Prostate gland (tissue), 2 donors: Measurements from ENCODE around the gene PLPPR1. TPM values are rescaled to one million over a fixed set of nuclear protein-coding genes. Genes with fewer than 3 reads are reported as not detected.

Experiments
- DNase-seq: peaks from one replicate; pipeline ENCODE4 v3.0.0-alpha.2; 2019; ENCODE audit warnings: low spot score
- H3K27ac ChIP-seq, 2 donors: fragments of 200-600 bp; sonication (generic); 2 replicates each; pipeline ENCODE4 v1.5.1; 2017 to 2019
- H3K27me3 ChIP-seq: fragments of 200-600 bp; sonication (generic); replicated peaks from 2 replicates; pipeline ENCODE4 v1.5.1; 2019; ENCODE audit not compliant: insufficient read depth
- H3K36me3 ChIP-seq, 2 donors: fragments of 200-600 bp; sonication (generic); 1 replicate in 1 of 2; 2 replicates in 1 of 2; pipeline versions ENCODE4 v1.5.1 to v1.8.1; 2017 to 2019
- H3K4me1 ChIP-seq: fragments of 200-600 bp; sonication (generic); replicated peaks from 2 replicates; pipeline ENCODE4 v1.5.1; 2019
- H3K4me3 ChIP-seq, 2 donors: fragments of 200-600 bp; sonication (generic); 2 replicates each; pipeline ENCODE4 v1.5.1; 2017 to 2019
- H3K9me3 ChIP-seq: fragments of 200-600 bp; sonication (generic); 2 replicates; pipeline ENCODE4 v1.5.1; 2017
- CTCF ChIP-seq, 4 experiments: fragments of 200-600 bp in 2 of 4; fragments of 450-650 bp in 2 of 4; sonication (generic) in 2 of 4; IDR thresholded peaks; 1 replicate in 3 of 4; 2 replicates in 1 of 4; pipeline ENCODE4 v1.5.1; 2016 to 2019; ENCODE audit warnings: antibody characterized with exemption in 4 of 4, mild to moderate bottlenecking in 2 of 4, moderate library complexity in 2 of 4
- POLR2A ChIP-seq: fragments of 450-650 bp; IDR thresholded peaks from one replicate; pipeline ENCODE4 v1.6.1; 2016; ENCODE audit warnings: antibody characterized with exemption, mild to moderate bottlenecking
- POLR2AphosphoS5 ChIP-seq: sonication (generic); formaldehyde crosslinking; IDR thresholded peaks from one replicate; pipeline ENCODE4 v1.6.1; 2017; ENCODE audit warnings: antibody characterized with exemption
- WGBS: methylation state at CpG from one replicate; pipeline ENCODE4 v1.1.5; 2018; 5-methylcytosine and 5-hydroxymethylcytosine counted together
- intact Hi-C: fragments of 100-400 bp; cut with DNase I; formaldehyde crosslinking; loops from one replicate; pipeline ENCODE4 v1.14.2; 2022
- total RNA-seq, 2 donors: library from RNA; depleted of rRNA; stranded (reverse); fragments of >200 nt; gene quantifications; one replicate each; pipeline ENCODE4 v1.1.0, GENCODE V29; 2016

Gene PLPPR1
- total RNA-seq, 2 donors from 2014 or later = 2.8 TPM; not detected in 1

GRCh38 chr9:101333490-101333889 lies 305.0 kb downstream of the PLPPR1 start:
- Histone ChIP-seq H3K4me1 (no peaks in the 10 kb centered on the region), H3K27me3 (no peaks in the 10 kb centered on the region), H3K27ac (no peak overlapping the region), H3K36me3 (no peaks in the 10 kb centered on the region), H3K4me3 (no peak overlapping the region), H3K9me3 (no peaks in the 10 kb centered on the region)
- WGBS = 74% methylated on average over 4 of the region's 4 CpGs
- no peak for DNase-seq
- intact Hi-C loops = no loop called here
- TF ChIP-seq POLR2A (no peak), CTCF (IDR thresholded peaks at IDR 0.05) (no peak), POLR2AphosphoS5 (no peak)

GRCh38 chr9:101333926-101334702 lies 305.6 kb downstream of the PLPPR1 start:
- H3K9me3 ChIP-seq = no peaks in the 10 kb centered on the region
- H3K4me3 ChIP-seq = no peak overlapping the region
- no peak for DNase-seq
- no peaks in the 10 kb centered on the region for H3K4me1 ChIP-seq
- intact Hi-C loops = no loop called here
- no peak for TF ChIP-seq POLR2AphosphoS5
- H3K27me3 ChIP-seq = no peaks in the 10 kb centered on the region
- WGBS = 93% methylated on average over 25 of the region's 25 CpGs
- no peaks in the 10 kb centered on the region for H3K36me3 ChIP-seq
- H3K27ac ChIP-seq = no peak overlapping the region

GRCh38 chr9:101336091-101336490 lies 307.6 kb downstream of the PLPPR1 start:
- DNase-seq = no peak
- Histone ChIP-seq H3K36me3 (no peaks in the 10 kb centered on the region), H3K4me3 (no peak overlapping the region), H3K27ac (no peak overlapping the region), H3K27me3 (no peaks in the 10 kb centered on the region), H3K4me1 (no peaks in the 10 kb centered on the region), H3K9me3 (no peaks in the 10 kb centered on the region)
- intact Hi-C loops = no loop called here
- no peak for TF ChIP-seq CTCF (IDR thresholded peaks at IDR 0.05)
- TF ChIP-seq POLR2AphosphoS5 = no peak

GRCh38 chr9:101337237-101337636 lies 308.7 kb downstream of the PLPPR1 start:
- Histone ChIP-seq H3K27me3 (no peaks in the 10 kb centered on the region), H3K36me3 (no peaks in the 10 kb centered on the region), H3K4me3 (no peak overlapping the region), H3K4me1 (no peaks in the 10 kb centered on the region), H3K27ac (no peak overlapping the region), H3K9me3 (no peaks in the 10 kb centered on the region)
- DNase-seq = no peak
- intact Hi-C loops = no loop called here
- WGBS = 87% methylated on average over 2 of the region's 2 CpGs
- TF ChIP-seq CTCF (IDR thresholded peaks at IDR 0.05) (no peak), POLR2AphosphoS5 (no peak), POLR2A (no peak)

- TF ChIP-seq POLR2A (no peak), POLR2AphosphoS5 (no peak), CTCF (IDR thresholded peaks at IDR 0.05) (no peak)
- Histone ChIP-seq H3K9me3 (no peaks in the 10 kb centered on the region), H3K4me1 (no peaks in the 10 kb centered on the region), H3K4me3 (no peak overlapping the region), H3K27ac (no peak overlapping the region), H3K27me3 (no peaks in the 10 kb centered on the region), H3K36me3 (no peaks in the 10 kb centered on the region)
- no peak for DNase-seq
- intact Hi-C loops = no loop called here
Measured at GRCh38 chr9:101341958-101342357, 313.4 kb downstream of the PLPPR1 start.
